GM12865 (cell line): ENCODE results near the gene YKT6.

Source experiments
- DNase-seq: peaks from one replicate; pipeline ENCODE4 v3.0.0; 2010; ENCODE audit warnings: low read depth
- H3K4me3 ChIP-seq: 2 replicates; pipeline ENCODE4 v1.5.1; 2011; ENCODE audit warnings: mild to moderate bottlenecking, low read depth, low read length, control low read depth
- CTCF ChIP-seq: IDR thresholded peaks from 2 replicates; pipeline ENCODE4 v1.5.1; 2011; ENCODE audit warnings: low read length, control low read depth, low read depth, inconsistent platforms; ENCODE audit not compliant: insufficient read depth; ENCODE audit errors: missing control alignments

The YKT6 gene

GRCh38 chr7:44222074-44222473 is 21.3 kb downstream of the YKT6 start:
- TF ChIP-seq CTCF = no peak
- DNase-seq = no peak
- H3K4me3 ChIP-seq = no peak overlapping the region

- DNase-seq = no peak
- H3K4me3 ChIP-seq = no peak overlapping the region
- no peak for TF ChIP-seq CTCF
Observed at GRCh38 chr7:44222776-44223261, 22.0 kb downstream of the YKT6 start.

- DNase-seq = no peak
- no peak overlapping the region for H3K4me3 ChIP-seq
Observed at GRCh38 chr7:44223362-44224079, 22.7 kb downstream of the YKT6 start.

GRCh38 chr7:44224080-44224973 is 23.5 kb downstream of the YKT6 start:
- TF ChIP-seq CTCF = no peak
- no peak overlapping the region for H3K4me3 ChIP-seq
- DNase-seq = no peak

More at GRCh38 chr7:44223362-44224079, 22.7 kb downstream of the YKT6 start:
- TF ChIP-seq CTCF = no peak

- H3K4me3 ChIP-seq = no peak overlapping the region
- TF ChIP-seq CTCF = no peak
- no peak for DNase-seq
Observed at GRCh38 chr7:44224974-44225565, 24.3 kb downstream of the YKT6 start.

- no peak for TF ChIP-seq CTCF
- H3K4me3 ChIP-seq = no peak overlapping the region
- no peak for DNase-seq
Observed at GRCh38 chr7:44225566-44226395, 25.0 kb downstream of the YKT6 start.
